IPS-18a (cell line): ENCODE measurements around the gene RARS2.
"Not testable (repeated sequence)": the region's sequence is repeated elsewhere in the genome, so short reads cannot be mapped to it uniquely, and the experiment has no call there.

Source experiments
- H3K27ac ChIP-seq: one replicate; pipeline ENCODE4 v1.5.1; 2013; ENCODE audit warnings: low read length
- H3K27me3 ChIP-seq: one replicate; pipeline ENCODE4 v1.6.1; 2013; ENCODE audit warnings: mild to moderate bottlenecking, low read length; ENCODE audit not compliant: control insufficient read depth, insufficient read depth
- H3K36me3 ChIP-seq: one replicate; pipeline ENCODE4 v1.6.1; 2013; ENCODE audit warnings: low read depth, low read length; ENCODE audit not compliant: control insufficient read depth
- H3K4me1 ChIP-seq: one replicate; pipeline ENCODE4 v1.6.1; 2013; ENCODE audit warnings: low read depth, low read length; ENCODE audit not compliant: control insufficient read depth
- H3K4me3 ChIP-seq: one replicate; pipeline ENCODE4 v1.5.1; 2013; ENCODE audit warnings: low read length
- H3K9ac ChIP-seq: one replicate; pipeline ENCODE4 v1.6.1; 2013; ENCODE audit warnings: mild to moderate bottlenecking, low read length, moderate library complexity
- H3K9me3 ChIP-seq: one replicate; pipeline ENCODE4 v1.6.1; 2013; ENCODE audit warnings: low read depth, low read length; ENCODE audit not compliant: control insufficient read depth

The RARS2 gene

GRCh38 chr6:87589693-87590416 lies at the start of gene RARS2, which contains the start of gene ORC3:
TSS of gene RARS2 (minus strand) at chr6:87589987. CDS start at chr6:87589957, 30 bp downstream.
TSS of gene ORC3 (plus strand) at chr6:87590135. CDS start at chr6:87590169, 34 bp downstream.
- Histone ChIP-seq H3K4me3 (peak within 1 kb of the TSS; percentile 95), H3K27ac (peak within 1 kb of the TSS; percentile 52), H3K9ac (peak within 1 kb of the TSS; percentile 95), H3K4me1 (peaks cover 5% of the 10 kb centered on the region), H3K9me3 (no peaks in the 10 kb centered on the region), H3K36me3 (peaks cover 14% of the 10 kb centered on the region), H3K27me3 (no peaks in the 10 kb centered on the region)

DNA sequence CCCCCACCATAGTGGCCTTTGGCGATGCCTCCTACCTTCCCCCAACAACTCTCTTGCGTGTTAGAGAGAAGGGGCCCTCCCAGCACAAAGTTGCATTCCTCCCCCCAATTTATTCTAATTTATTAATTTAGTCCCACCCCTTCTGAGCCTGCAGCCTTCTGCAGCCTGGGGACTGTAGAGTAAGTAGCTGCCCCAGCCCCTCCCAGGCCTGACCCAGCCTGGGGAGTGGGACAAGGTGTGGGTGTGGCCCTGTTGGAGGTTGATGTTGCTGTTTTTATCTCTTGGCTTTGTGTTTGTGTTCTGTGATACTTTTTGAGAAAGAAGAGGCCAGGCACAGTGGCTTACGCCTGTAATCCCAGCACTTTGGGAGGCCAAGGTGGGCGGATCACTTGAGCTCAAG lies 49.6 kb upstream of the RARS2 start:
- Histone ChIP-seq H3K9ac (no peak overlapping the region), H3K27me3 (no peaks in the 10 kb centered on the region), H3K27ac (no peak overlapping the region), H3K4me3 (no peak overlapping the region), H3K9me3 (no peaks in the 10 kb centered on the region), H3K36me3 (peaks cover 32% of the 10 kb centered on the region), H3K4me1 (no peaks in the 10 kb centered on the region)

DNA sequence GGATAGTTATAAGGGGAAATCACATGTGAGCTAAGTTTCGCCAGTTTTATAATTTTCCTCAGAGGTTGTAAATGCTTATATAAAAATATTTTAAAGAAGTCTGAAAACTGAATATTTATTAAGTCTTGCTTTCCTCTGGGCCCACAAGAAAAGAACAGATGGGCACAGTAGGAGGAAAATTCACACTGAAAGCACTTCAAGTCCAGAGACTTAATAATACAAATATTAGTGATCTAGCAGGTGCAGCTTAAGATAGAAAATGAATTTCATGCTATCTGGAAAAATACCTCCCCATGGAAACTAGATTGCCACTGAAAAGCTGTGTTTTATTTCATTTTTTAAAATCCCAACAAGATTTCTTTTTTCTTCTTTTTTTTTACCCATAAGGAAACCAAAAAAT lies 47.3 kb upstream of the RARS2 start:
- Histone ChIP-seq H3K9me3 (no peaks in the 10 kb centered on the region), H3K27me3 (no peaks in the 10 kb centered on the region), H3K27ac (no peak overlapping the region), H3K4me3 (no peak overlapping the region), H3K4me1 (no peaks in the 10 kb centered on the region), H3K36me3 (peaks cover 36% of the 10 kb centered on the region), H3K9ac (no peak overlapping the region)

DNA sequence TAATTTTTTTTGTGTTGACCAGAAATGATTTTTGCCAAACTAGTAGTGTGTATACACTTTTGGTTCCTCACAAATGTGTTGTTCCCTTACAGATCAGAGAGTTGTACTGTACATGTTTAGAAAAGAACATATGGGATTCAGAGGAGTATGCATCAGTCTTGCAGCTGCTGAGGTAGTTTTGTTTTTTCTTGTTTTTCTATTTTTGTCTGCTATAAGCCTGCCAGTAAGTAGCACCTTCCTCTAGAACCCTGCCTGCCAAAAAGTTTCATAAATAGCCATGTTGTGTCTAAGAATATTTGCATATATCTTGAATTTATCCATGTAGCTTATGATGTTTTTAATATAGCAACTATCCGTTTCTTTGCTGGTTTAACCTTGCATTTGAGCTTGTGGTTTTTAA lies 46.5 kb upstream of the RARS2 start:
- H3K9me3 ChIP-seq: no peaks in the 10 kb centered on the region
- H3K27ac ChIP-seq: no peak overlapping the region
- H3K27me3 ChIP-seq: no peaks in the 10 kb centered on the region
- H3K36me3 ChIP-seq: peaks cover 36% of the 10 kb centered on the region
- no peak overlapping the region for H3K9ac ChIP-seq
- H3K4me3 ChIP-seq: no peak overlapping the region
- H3K4me1 ChIP-seq: no peaks in the 10 kb centered on the region

DNA sequence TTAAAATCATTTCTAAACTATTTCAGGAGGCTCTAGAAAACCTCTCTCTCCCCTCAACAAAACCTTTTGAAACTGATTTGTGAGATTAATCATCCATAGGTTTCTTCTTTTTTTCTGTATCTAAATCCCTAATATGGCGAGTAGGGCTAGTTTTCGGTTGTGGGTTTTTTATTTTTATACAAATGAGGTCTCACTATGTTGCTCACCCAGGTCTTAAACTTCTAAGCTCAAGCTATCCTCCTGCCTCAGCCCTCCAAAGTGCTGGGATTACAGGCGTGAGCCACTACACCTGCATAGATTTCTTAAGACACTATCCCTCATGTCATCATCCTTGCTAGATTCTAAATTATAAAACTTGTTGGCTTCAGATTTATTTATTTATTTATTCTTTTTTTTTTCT lies 44.1 kb upstream of the RARS2 start:
- Histone ChIP-seq H3K4me1 (no peaks in the 10 kb centered on the region), H3K9me3 (no peaks in the 10 kb centered on the region), H3K9ac (no peak overlapping the region), H3K27ac (no peak overlapping the region), H3K4me3 (no peak overlapping the region), H3K27me3 (no peaks in the 10 kb centered on the region), H3K36me3 (peaks cover 29% of the 10 kb centered on the region)

- Histone ChIP-seq H3K27ac (no peak overlapping the region), H3K4me3 (no peak overlapping the region), H3K9me3 (no peaks in the 10 kb centered on the region), H3K9ac (no peak overlapping the region), H3K27me3 (no peaks in the 10 kb centered on the region), H3K4me1 (no peaks in the 10 kb centered on the region), H3K36me3 (peaks cover 22% of the 10 kb centered on the region)
Measured at GRCh38 chr6:87630746-87631145, 41.0 kb upstream of the RARS2 start.

- no peaks in the 10 kb centered on the region for H3K9me3 ChIP-seq
- peaks cover 15% of the 10 kb centered on the region for H3K36me3 ChIP-seq
- no peak overlapping the region for H3K4me3 ChIP-seq
- H3K4me1 ChIP-seq: no peaks in the 10 kb centered on the region
- H3K9ac ChIP-seq: no peak overlapping the region
- no peaks in the 10 kb centered on the region for H3K27me3 ChIP-seq
- H3K27ac ChIP-seq: no peak overlapping the region
Measured at GRCh38 chr6:87628881-87629280, 39.1 kb upstream of the RARS2 start.

DNA sequence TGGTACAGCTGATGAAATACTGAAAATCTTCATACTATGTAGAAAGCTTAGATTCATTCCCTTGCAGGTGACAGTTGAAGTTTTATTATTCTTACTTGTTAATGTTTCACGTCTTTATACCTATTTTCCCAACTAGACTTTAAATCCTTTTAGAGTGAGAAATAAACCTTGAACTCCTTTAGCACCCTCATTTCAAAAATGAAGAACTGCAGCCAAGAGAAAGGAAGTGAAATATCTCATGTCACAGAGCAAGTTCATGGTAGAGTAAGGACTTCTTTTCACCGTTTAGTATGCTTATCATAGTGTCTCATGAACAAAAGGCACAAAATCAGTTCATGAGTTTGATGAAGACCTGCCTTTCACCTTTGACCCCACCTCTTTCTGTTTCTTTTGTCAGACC lies 38.6 kb upstream of the RARS2 start:
- Histone ChIP-seq H3K4me1 (no peaks in the 10 kb centered on the region), H3K27ac (no peak overlapping the region), H3K9ac (no peak overlapping the region), H3K9me3 (no peaks in the 10 kb centered on the region), H3K36me3 (peaks cover 16% of the 10 kb centered on the region), H3K4me3 (no peak overlapping the region), H3K27me3 (no peaks in the 10 kb centered on the region)

DNA sequence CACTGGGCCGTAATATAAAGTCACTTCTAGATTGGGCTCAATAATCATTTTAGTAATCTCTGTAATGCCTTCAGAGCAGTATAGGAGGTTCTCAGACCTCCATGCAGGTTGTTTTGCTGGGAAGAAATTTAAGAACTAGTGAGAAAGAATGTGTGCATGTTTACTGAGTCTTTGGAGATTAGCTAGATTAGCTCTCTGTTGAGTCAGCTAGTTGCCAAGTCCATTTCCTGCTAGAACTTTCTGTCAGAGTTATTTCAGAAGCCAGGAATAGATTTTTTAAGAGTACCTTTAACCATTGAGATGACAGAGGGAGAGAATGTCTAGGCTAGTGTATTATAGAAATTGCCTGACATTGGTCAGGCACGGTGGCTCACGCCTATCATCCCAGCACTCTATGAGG lies 33.5 kb upstream of the RARS2 start:
- peaks cover 23% of the 10 kb centered on the region for H3K36me3 ChIP-seq
- H3K27me3 ChIP-seq: no peaks in the 10 kb centered on the region
- no peak overlapping the region for H3K27ac ChIP-seq
- H3K4me1 ChIP-seq: no peaks in the 10 kb centered on the region
- no peaks in the 10 kb centered on the region for H3K9me3 ChIP-seq
- no peak overlapping the region for H3K4me3 ChIP-seq
- H3K9ac ChIP-seq: no peak overlapping the region

DNA sequence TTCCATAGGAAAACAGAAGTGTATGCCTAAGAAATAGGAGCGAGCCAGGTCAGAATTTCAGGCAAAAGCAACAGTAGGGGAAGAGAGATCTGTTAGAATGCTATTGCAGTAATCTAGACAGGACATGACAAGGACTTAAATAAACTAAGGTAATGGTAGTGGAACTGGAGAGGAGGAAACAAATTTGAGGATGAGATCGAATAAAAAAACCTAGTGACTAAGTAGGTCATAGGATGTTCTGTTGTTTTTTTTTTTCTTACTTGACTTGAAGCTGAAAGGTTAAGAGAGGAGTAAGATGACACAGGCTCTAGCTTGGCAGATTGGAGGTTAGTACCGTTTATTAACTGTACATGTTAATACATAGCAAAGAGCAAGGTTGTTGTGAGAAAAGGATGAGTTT lies 28.7 kb upstream of the RARS2 start:
- Histone ChIP-seq H3K9ac (no peak overlapping the region), H3K27me3 (no peaks in the 10 kb centered on the region), H3K9me3 (no peaks in the 10 kb centered on the region), H3K4me1 (no peaks in the 10 kb centered on the region), H3K36me3 (peaks cover 25% of the 10 kb centered on the region), H3K27ac (no peak overlapping the region), H3K4me3 (no peak overlapping the region)

DNA sequence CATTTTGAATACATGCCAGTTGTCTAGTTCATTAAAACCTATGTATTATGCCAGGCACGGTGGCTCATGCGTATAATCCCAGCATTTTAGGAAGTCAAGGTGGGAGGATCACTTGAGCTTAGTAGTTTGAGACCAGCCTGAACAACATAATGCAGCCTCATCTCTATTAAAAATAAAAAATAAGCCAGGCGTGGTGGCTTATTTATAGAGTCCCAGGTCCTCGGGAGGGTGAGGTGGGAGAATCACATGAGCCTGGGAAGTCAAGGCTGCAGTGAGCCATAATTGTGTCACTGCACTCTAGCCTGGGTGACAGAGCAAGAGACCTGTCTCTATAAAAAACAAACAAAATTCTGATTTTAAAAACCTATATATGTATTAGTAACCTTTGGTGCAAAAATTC lies 27.6 kb upstream of the RARS2 start:
- H3K4me3 ChIP-seq: no peak overlapping the region

DNA sequence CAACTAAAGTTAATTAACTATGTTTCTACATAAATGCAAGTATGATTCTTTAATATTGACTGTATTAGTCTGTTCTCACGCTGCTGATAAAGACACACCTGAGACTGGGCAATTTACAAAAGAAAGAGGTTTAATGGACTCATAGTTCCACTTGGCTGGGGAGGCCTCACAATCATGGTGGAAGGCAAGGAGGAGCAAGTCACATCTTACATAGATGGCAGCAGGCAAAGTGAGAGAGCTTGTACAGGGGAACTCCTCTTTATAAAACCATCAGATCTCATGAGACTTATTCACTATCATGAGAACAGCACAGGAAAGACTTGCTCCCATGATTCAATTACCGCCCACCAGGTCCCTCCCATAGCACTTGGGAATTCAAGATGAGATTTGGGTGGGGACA lies 23.2 kb upstream of the RARS2 start:
- peaks cover 47% of the 10 kb centered on the region for H3K36me3 ChIP-seq

More for the DNA sequence above, 27.6 kb upstream of the RARS2 start:
- H3K4me1 ChIP-seq: no peaks in the 10 kb centered on the region
- peaks cover 28% of the 10 kb centered on the region for H3K36me3 ChIP-seq
- no peaks in the 10 kb centered on the region for H3K27me3 ChIP-seq
- no peak overlapping the region for H3K9ac ChIP-seq
- no peaks in the 10 kb centered on the region for H3K9me3 ChIP-seq
- H3K27ac ChIP-seq: no peak overlapping the region

More for the DNA sequence above, 23.2 kb upstream of the RARS2 start:
- H3K27me3 ChIP-seq, H3K9me3 ChIP-seq, H3K27ac ChIP-seq, H3K9ac ChIP-seq, H3K4me3 ChIP-seq, H3K4me1 ChIP-seq: not testable (repeated sequence)
